ENCODE results near the gene TAF4. TPM values are rescaled to one million over a fixed set of nuclear protein-coding genes. Genes with fewer than 3 reads are reported as not detected.

Gene TAF4
- total RNA-seq, 1 donor from 2014 or later = 20.0 TPM

DNA sequence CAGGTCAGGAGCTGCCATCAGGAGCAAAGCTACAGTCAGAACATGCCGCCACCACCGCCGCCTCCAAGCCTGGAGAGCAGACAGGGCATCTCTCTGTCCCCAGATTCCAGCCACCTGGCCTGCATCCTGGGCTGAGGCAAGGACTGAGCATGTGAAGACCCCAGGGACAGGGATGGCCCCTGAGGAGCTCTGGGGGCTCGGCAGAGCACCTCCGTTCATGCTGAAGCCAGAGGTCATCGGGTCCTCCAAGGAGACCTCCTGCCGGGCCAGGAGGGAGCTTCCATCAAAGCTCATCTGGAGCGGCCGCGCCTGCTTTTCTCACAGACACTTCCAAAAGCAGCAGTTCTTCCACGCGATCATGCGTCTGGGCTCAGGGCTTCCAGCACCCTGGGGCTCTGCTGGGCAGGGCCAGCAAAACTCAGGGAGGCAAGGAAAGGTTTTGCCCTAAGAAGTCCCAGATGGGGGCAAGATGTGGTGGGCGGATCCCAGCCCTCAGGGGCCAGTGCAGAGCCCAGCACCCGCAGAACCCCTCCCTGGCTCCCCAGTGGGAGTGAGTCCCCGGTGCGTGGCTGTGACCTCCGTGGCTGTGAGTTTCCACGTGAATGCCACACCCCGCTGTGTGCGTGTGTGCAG, 138.4 kb downstream of the TAF4 start:
- peak; percentile 15 for DNase-seq
- Mint-ChIP-seq H3K4me3 (ENCODE audit: unreplicated experiment) (no peak overlapping the region), H3K36me3 (ENCODE audit: unreplicated experiment) (no peaks in the 10 kb centered on the region), H3K27ac (ENCODE audit: unreplicated experiment) (no peak overlapping the region), H3K27me3 (ENCODE audit: unreplicated experiment) (peaks cover 11% of the 10 kb centered on the region), H3K9me3 (ENCODE audit: unreplicated experiment) (peaks cover 3% of the 10 kb centered on the region), H3K4me1 (ENCODE audit: low read depth, unreplicated experiment) (no peaks in the 10 kb centered on the region)
- TF ChIP-seq, protein P1, sequence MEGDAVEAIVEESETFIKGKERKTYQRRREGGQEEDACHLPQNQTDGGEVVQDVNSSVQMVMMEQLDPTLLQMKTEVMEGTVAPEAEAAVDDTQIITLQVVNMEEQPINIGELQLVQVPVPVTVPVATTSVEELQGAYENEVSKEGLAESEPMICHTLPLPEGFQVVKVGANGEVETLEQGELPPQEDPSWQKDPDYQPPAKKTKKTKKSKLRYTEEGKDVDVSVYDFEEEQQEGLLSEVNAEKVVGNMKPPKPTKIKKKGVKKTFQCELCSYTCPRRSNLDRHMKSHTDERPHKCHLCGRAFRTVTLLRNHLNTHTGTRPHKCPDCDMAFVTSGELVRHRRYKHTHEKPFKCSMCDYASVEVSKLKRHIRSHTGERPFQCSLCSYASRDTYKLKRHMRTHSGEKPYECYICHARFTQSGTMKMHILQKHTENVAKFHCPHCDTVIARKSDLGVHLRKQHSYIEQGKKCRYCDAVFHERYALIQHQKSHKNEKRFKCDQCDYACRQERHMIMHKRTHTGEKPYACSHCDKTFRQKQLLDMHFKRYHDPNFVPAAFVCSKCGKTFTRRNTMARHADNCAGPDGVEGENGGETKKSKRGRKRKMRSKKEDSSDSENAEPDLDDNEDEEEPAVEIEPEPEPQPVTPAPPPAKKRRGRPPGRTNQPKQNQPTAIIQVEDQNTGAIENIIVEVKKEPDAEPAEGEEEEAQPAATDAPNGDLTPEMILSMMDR (IDR thresholded peaks at IDR 0.05; ENCODE audit: partially characterized antibody, unreplicated experiment) = no peak

DNA sequence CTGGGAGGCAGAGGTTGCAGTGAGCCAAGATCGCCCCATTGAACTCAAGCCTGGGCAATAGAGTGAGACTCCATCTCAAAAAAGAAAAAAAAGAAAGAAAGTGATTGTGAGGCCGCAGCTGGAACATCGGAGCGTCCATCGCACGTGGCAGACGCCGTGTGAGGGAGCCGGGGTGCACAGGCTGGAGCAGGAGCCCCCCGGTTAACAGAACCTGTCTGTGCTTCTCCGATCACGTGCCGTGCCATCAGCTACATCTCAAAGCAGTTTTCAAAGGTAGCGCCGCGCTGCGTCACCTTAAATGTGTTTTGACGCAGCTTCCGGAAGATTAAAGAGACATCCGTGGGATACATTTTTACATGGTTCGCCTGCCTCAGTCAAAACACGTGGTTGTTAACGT, 138.9 kb downstream of the TAF4 start:
- Mint-ChIP-seq H3K27ac (ENCODE audit: unreplicated experiment) (no peak overlapping the region), H3K4me3 (ENCODE audit: unreplicated experiment) (no peak overlapping the region), H3K36me3 (ENCODE audit: unreplicated experiment) (no peaks in the 10 kb centered on the region), H3K27me3 (ENCODE audit: unreplicated experiment) (peaks cover 6% of the 10 kb centered on the region), H3K9me3 (ENCODE audit: unreplicated experiment) (peaks cover 3% of the 10 kb centered on the region), H3K4me1 (ENCODE audit: low read depth, unreplicated experiment) (no peaks in the 10 kb centered on the region)
- TF ChIP-seq, protein P1 (IDR thresholded peaks at IDR 0.05; ENCODE audit: partially characterized antibody, unreplicated experiment) = no peak
- DNase-seq = peak; percentile 8

DNA sequence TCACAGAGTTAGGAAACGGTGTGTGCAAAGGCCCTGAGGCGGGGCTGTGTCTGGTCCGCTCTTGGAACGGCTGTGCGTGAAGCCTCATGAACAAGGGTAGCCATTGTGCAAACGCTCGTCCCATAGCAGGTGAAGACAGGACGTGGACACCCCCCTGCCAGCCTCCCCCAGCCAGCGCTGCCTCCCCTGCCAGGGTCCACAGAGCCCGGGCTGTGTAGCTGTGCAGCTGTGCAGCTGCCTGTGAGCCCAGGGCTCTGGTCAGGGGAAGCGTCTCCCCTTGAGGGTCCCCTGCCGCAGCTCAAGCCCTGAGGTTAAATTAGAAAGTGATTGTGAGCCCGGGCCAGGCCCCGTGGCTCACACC, 139.4 kb downstream of the TAF4 start:
- Mint-ChIP-seq H3K4me3 (ENCODE audit: unreplicated experiment) (no peak overlapping the region), H3K27me3 (ENCODE audit: unreplicated experiment) (peaks cover 7% of the 10 kb centered on the region), H3K27ac (ENCODE audit: unreplicated experiment) (no peak overlapping the region), H3K9me3 (ENCODE audit: unreplicated experiment) (peaks cover 3% of the 10 kb centered on the region), H3K36me3 (ENCODE audit: unreplicated experiment) (no peaks in the 10 kb centered on the region), H3K4me1 (ENCODE audit: low read depth, unreplicated experiment) (no peaks in the 10 kb centered on the region)
- DNase-seq = peak; percentile 7
- TF ChIP-seq, protein P1 (IDR thresholded peaks at IDR 0.05; ENCODE audit: partially characterized antibody, unreplicated experiment) = no peak

DNA sequence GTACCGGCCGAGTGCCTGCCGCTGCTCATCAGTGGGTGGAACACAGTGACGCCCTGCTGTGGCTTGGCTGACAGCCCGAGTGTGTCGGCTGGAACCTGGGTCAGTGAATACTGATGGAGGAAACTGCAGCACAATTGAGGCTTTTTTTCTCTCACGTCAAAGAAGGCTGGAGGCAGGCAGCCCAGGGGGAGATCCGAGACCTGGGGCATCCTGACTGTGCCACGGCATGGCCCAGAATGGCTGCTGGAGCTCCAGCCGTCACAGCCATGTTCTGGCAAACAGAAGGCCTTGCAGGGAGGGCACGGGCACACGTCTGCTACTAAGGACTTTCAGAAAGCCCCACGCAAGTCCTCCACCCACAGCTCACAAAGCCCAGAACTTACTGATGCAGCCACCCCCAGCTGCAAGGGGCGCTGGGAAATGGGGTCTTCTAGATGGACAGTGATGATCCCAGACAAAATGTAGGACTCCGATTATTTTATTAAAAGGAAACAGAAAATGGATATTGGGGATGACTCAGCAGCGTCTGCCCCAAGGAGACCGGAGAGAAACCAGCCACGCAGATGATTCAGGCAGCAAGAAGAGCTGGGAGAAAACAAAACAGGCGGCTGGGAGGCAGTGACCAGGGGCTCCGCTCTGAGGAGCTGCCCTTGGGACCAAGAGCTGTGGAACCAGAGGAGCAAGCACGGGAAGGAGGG, 140.0 kb downstream of the TAF4 start:
- peaks cover 3% of the 10 kb centered on the region for H3K9me3 Mint-ChIP-seq (ENCODE audit: unreplicated experiment)
- TF ChIP-seq, protein P1 (IDR thresholded peaks at IDR 0.05; ENCODE audit: partially characterized antibody, unreplicated experiment) = no peak
- H3K4me1 Mint-ChIP-seq (ENCODE audit: low read depth, unreplicated experiment) = no peaks in the 10 kb centered on the region
- H3K36me3 Mint-ChIP-seq (ENCODE audit: unreplicated experiment) = no peaks in the 10 kb centered on the region
- H3K4me3 Mint-ChIP-seq (ENCODE audit: unreplicated experiment) = no peak overlapping the region
- peaks cover 12% of the 10 kb centered on the region for H3K27me3 Mint-ChIP-seq (ENCODE audit: unreplicated experiment)
- peak; percentile 6 for DNase-seq
- H3K27ac Mint-ChIP-seq (ENCODE audit: unreplicated experiment) = no peak overlapping the region

DNA sequence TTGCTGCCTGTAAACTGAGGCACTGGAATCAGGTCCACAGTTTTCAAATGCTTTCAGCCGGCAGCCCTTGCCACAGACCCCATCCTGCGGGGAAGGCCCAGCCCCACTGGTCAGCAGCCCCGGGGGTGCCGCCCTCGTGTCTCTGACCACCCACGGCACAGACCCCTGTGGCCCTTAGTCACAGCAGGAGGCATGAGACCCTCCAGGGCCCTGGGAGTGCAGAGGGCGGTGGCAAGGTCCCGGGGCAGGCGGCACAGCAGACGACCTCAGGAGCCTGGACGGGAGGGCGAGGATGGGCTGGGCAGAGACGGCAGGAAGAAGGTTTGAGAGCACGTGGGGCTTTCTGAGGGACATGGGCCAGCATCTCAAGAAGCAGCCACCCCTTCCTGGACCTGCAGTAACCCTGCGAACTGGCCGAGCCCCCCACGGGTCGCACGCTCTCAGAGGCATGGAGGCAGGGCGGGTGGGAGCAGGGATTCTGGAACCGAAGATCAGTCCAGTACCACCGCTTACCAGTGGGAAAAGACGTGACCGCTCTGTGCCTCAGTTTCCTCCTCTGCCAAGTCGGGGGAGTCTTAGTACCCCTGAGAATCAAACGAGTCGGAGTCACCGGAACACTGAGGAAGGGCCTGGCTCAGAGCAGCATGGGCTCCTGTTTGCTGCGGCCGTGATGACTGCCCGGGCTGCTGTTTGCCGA, 140.7 kb downstream of the TAF4 start:
- H3K4me1 Mint-ChIP-seq (ENCODE audit: low read depth, unreplicated experiment) = no peaks in the 10 kb centered on the region
- no peak overlapping the region for H3K4me3 Mint-ChIP-seq (ENCODE audit: unreplicated experiment)
- no peaks in the 10 kb centered on the region for H3K36me3 Mint-ChIP-seq (ENCODE audit: unreplicated experiment)
- peaks cover 3% of the 10 kb centered on the region for H3K9me3 Mint-ChIP-seq (ENCODE audit: unreplicated experiment)
- DNase-seq = peak; percentile 8
- peaks cover 13% of the 10 kb centered on the region for H3K27me3 Mint-ChIP-seq (ENCODE audit: unreplicated experiment)
- no peak overlapping the region for H3K27ac Mint-ChIP-seq (ENCODE audit: unreplicated experiment)
- TF ChIP-seq, protein P1 (IDR thresholded peaks at IDR 0.05; ENCODE audit: partially characterized antibody, unreplicated experiment) = no peak
